ENCODE measurements around the gene TNFRSF13B.
A peak's percentile ranks its signal among the peaks of the same experiment; 100 is the strongest.
"Not testable (repeated sequence)": the region's sequence is repeated elsewhere in the genome, so short reads cannot be mapped to it uniquely, and the experiment has no call there.

The TNFRSF13B gene

DNA sequence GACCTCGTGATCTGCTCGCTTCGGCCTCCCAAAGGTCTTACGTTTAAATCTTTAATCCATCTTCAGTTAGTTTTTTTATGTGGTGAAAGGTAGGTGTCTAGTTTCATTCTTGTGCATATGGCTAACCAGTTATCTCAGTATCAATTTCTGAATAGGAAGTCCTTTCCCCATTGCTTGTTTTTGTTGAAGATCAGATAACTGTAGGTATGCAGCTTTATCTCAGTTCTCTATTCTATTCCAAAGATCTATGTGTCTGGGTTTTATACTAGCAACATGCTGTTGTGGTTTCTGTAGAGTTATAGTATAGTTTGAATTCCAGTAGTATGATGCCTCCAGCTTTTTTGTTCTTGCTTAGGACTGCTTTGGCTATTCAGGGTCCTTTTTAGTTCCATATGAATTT is 65.2 kb downstream of the TNFRSF13B start:
- intact Hi-C loops (cut with DNase I) = no loop called here

DNA sequence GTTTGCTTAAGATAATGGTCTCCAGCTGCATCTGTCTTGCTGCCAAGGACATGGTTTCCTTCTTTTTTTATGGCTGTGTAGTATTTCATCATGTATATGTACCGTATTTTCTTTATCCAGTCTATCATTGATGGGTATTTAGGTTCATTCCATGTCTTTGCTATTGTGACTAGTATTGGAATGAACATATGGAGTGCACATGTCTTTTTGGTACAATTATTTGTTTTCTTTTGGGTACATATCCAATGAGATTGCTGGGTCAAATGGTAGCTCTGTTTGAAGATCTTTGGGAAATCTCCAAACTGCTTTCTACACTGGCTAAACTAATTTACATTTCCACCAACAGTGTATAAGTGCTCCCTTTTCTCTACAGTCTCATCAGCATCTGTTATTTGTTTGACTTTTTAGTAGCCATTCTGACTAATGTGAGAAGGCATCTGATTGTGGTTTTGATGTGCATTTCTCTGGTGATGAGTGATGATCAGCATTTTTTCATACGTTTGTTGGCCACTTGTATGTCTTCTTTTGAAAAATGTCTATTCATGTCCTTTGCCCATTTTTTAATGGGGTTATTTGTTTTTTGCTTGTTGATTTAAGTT is 66.2 kb downstream of the TNFRSF13B start:
- no peak for DNase-seq
- intact Hi-C loops (cut with DNase I) = no loop called here

More for the DNA sequence above, 65.2 kb downstream of the TNFRSF13B start:
- DNase-seq = no peak

DNA sequence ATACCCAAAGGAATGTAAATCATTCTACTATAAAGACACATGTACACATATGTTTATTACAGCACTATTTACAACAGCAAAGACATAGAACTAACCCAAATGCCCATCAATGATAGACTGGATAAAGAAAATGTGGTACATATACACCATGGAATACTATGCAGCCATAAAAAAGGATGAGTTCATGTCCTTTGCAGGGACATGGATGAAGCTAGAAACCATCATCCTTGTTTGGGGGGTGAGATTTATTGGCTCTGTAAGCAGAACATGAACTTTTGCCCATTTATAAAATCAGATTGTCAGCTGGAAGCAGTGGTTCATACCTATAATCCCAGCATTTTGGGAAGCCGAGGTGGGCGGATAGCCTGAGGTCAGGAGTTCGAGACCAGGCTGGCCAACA is 68.8 kb downstream of the TNFRSF13B start:
- DNase-seq = peak in 3 of 42 donors; percentile 6 to 14 (median 9)
- intact Hi-C loops (cut with DNase I) = not testable (repeated sequence)

DNA sequence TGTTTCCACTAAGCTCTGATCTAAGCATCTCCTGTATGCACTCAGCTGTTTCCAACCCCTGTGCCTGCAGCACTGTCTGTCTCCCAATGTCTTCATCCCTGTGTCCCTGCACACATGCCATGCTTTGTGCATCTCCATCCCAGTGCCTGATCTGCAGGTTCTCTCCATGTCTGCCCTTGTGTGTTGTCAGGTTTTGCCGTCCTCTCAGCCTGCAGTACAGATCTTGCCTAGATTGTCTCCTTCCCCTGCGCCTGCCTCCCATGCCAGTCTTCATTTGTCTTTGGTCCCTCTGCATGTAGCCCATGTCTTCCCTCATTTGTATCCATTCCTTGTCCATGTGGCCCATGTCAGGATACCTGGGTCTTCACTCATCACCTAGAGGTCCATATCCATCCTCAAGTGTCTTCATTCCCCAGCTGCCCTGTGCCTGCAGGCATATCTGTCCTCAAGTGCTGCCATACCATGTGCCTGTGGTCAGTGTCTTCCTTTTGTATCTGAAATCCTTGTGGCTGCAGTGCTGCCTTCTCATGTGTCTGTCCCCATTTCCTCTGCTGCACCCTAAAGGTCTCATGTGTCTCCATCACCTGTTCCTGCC is 71.5 kb downstream of the TNFRSF13B start:
- DNase-seq = peak in 5 of 42 donors; percentile 4 to 30 (median 12)
- intact Hi-C loops (cut with DNase I) = no loop called here

DNA sequence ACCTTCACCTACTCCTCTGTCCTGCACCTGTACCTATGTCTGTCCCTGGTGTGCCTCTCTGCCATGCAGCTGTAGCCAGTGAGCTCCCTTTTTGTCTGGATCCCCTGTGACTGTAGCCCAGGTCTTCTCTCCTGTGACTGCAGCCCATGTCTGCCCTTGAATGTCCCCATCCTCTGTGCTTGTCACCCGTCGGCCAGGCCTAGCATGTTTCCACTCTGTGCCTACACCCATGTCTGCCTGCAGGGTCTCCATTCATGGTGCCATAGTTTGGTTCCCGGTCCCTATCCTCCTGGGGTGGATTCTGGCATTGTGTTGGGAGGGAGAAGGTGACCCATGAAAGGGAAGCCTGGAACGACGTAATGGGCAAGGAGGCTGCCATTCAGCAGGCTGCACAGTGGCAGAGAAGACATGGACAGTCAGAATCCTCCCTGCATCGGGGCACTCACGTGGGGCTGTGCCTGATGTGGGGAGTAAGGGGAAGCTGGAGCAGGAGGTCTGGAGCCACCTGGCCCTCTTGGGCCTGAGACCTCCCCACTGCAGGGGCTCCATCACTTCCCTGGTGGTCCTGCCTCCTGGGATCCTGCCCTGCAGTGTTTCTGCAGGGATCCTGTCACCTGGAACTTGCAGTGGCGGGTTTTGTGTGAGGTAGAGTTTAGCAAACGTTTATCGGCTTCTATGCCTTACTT is 74.6 kb downstream of the TNFRSF13B start:
- intact Hi-C loops (cut with DNase I) = not testable (repeated sequence)
- DNase-seq = peak in 4 of 42 donors; percentile 3 to 29 (median 17)

DNA sequence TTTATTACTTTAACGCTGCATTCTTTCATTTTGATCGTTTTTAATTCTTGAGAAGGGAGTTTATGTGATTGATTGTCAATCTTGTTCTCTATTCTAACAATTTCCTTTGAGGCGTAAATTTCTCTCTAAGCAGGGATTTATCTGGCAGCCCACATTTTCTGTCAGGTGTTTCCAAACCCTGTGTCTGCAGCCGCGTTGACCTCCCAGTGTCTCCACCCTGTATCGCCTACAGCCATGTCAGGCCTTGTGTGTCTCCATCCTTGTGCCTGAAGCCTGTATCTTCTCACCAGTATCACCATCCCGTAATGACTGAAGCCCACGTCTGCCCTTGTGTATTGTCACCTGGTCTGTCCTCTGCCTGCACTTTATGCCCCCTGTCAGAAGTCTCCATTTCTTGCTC is 75.7 kb downstream of the TNFRSF13B start:
- peak in 3 of 42 donors; percentile 17 to 32 (median 22) for DNase-seq
- intact Hi-C loops (cut with DNase I) = not testable (repeated sequence)

DNA sequence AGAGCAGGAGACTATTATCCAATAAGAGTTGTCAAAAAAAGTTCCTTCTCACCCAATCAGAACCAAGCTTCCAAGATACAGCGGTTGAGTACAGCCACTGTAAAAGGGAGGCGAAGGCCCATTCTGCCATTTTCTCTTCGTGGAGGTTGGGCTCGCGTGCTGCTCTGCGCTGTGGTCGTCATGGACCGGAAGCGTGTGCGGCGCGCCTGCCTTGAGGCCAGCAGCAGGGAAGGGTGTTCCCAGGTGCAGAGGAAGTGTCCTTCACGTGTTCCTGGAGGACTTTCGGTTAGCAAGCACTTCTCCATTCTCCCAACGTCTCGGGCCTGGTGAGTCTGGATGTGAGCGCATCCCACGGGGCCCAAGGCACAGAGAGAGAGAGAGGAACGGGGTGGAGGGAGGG is 78.4 kb downstream of the TNFRSF13B start:
- intact Hi-C loops (cut with DNase I) = not testable (repeated sequence)
- DNase-seq = peak in 3 of 42 donors; percentile 2 to 12 (median 7)

DNA sequence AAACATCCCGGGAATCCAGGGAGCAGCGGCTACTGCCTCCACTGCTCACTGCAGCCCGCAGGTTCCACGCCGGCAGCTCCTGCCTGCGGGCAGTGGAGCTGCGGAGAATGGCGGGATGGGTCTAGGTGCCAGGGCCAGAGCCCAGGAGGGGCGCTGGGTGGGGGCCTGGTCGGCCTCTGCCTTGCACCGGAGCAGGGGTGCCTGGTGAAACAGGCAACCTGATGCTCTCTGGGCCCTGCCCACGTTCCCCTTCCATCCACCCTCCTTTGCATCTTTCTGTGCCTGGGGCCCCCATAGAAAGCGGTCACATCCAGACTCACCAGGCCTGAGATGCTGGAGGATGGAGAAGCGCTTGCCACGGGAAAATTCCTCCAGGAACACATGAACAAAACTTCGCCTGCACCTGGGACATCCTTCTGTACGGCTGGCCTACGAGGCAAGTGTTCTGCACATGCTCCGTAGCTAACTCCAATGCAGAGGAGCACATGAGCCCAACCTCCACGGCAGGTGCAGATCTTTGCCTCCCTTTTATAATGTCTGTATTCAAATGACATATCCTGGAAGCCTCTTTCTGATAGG is 79.0 kb downstream of the TNFRSF13B start:
- intact Hi-C loops (cut with DNase I) = not testable (repeated sequence)
- peak in 4 of 42 donors; percentile 2 to 13 (median 6) for DNase-seq

DNA sequence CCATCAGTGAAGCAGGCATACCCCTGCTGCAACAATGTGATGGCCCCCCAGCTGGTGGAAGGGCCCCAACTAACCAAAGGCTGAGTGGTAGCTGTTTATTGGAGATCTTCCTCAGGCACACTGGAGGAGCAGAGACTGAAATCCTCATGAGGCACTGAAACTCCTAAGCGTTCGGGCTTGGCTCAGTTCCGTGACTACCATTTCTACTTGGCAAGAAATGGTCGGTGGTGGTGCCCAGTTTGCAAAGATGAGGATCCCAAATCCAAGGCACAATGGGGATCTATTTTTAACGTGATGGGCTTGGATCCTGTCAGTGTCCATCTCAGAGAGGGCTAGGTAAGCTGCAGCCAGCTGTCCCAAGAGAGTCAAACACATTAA is 82.8 kb downstream of the TNFRSF13B start:
- peak in 5 of 42 donors; percentile 6 to 21 (median 13) for DNase-seq
- intact Hi-C loops (cut with DNase I) = no loop called here

Measured in head of caudate nucleus (tissue), 42 donors.